ENCODE data around the gene RELN. TPM values are rescaled to one million over a fixed set of nuclear protein-coding genes. Genes with fewer than 3 reads are reported as not detected.
"Not testable (repeated sequence)": the region's sequence is repeated elsewhere in the genome, so short reads cannot be mapped to it uniquely, and the experiment has no call there.

Gene RELN
- total and polyA plus RNA-seq, 9 of the 15 experiments (the other 6 are each of a cell fraction or from before 2014, with no cell fraction given), result 12.9 to 43.2 (median 18.1) TPM

DNA sequence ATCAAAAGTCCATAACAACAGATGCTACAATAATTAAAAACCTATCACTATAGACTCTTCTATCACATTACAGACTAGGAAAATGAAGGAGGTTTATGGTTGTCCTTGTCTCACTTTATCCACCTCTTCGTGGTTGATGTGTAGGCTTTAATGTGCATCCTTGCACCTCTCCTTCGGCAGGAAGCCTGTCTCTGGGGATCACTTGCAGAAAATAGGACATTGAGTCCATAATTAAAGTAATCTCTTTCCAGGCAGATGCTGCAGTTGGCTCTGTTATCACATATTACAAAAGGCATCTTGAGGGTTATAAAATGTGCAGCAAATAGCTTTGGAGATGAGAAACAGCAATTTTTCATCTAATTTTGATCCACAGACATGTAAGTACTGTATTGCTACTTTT is 168.4 kb downstream of the RELN start:
- ChIA-PET CTCF (ENCODE audit: low intra/inter-chr PET ratio) (no interaction called here), POLR2A (interaction anchor here (0.7 to 1.0 kb wide), 2 partner anchors 11 to 1073 kb away, joined by 3 to 6 read pairs; no protein-coding TSS in a partner anchor)
- Histone ChIP-seq H3K9me1 (ENCODE audit: control insufficient read depth, insufficient read depth, low read length) (no peaks in the 10 kb centered on the region), H3K27ac (ENCODE audit: extremely low read depth, low read depth, low read length) (no peak overlapping the region), H3K9me3 (replicated peaks; ENCODE audit: control insufficient read depth, insufficient read depth, low read depth, low read length) (peaks cover 5% of the 10 kb centered on the region; the same call in 1 of the 2 replicates), H3K9ac (ENCODE audit: insufficient read depth in 1 of 2, low read depth in 2 of 2, low read length in 2 of 2) (no peak overlapping the region), H3K36me3 (ENCODE audit: control insufficient read depth, insufficient read depth, low read length) (peaks cover 4% of the 10 kb centered on the region; the same call in 2 of the 3 replicates), H3K4me3 (no peak overlapping the region), H3K27me3 (ENCODE audit: control insufficient read depth in 2 of 2, insufficient read depth in 2 of 2, low read length in 2 of 2) (no peaks in the 10 kb centered on the region), H4K20me1 (replicated peaks; ENCODE audit: control insufficient read depth, insufficient read depth, low read length) (no peaks in the 10 kb centered on the region), H3K4me1 (replicated peaks in 1 of 2; ENCODE audit: control insufficient read depth in 2 of 2, insufficient read depth in 2 of 2, low read length in 2 of 2) (no peaks in the 10 kb centered on the region), H3K79me2 (ENCODE audit: control insufficient read depth, insufficient read depth, low read length) (no peaks in the 10 kb centered on the region), H2AFZ (ENCODE audit: low read depth, low read length) (no peak overlapping the region), H3K4me2 (ENCODE audit: insufficient read depth, low read length) (no peak overlapping the region)
- no peak for DNase-seq (ENCODE audit: extremely low read depth in 1 of 4, low spot score in 3 of 4)
- ATAC-seq, result no peak
- in situ Hi-C loops (cut with MboI) (no loop called here), intact Hi-C loops (cut with micrococcal nuclease) (no loop called here)
- WGBS (ENCODE audit: insufficient coverage, low coverage, missing lambda C conversion rate), result 18% methylated on average over 2 of the region's 2 CpGs
- BruUV-seq (replicated peaks), result no TSS peak
- peak; percentile 44 for FAIRE-seq
- no peak for TF ChIP-seq GABPB2 (CRISPR knock-in tag; conservative IDR thresholded peaks at IDR 0.05)
- no peak for TF ChIP-seq EHMT2 (IDR thresholded peaks at IDR 0.05)
- TF ChIP-seq HDAC3 (IDR thresholded peaks at IDR 0.05; ENCODE audit: borderline replicate concordance, partially characterized antibody), result no peak
- TF ChIP-seq TRIM24 (IDR thresholded peaks at IDR 0.05), result no peak
- no peak for TF ChIP-seq GATAD2A (IDR thresholded peaks at IDR 0.05)
- TF ChIP-seq POLR3G (IDR thresholded peaks at IDR 0.05; ENCODE audit: extremely low read depth, insufficient read length, insufficient replicate concordance), result no peak
- TF ChIP-seq, protein P1, sequence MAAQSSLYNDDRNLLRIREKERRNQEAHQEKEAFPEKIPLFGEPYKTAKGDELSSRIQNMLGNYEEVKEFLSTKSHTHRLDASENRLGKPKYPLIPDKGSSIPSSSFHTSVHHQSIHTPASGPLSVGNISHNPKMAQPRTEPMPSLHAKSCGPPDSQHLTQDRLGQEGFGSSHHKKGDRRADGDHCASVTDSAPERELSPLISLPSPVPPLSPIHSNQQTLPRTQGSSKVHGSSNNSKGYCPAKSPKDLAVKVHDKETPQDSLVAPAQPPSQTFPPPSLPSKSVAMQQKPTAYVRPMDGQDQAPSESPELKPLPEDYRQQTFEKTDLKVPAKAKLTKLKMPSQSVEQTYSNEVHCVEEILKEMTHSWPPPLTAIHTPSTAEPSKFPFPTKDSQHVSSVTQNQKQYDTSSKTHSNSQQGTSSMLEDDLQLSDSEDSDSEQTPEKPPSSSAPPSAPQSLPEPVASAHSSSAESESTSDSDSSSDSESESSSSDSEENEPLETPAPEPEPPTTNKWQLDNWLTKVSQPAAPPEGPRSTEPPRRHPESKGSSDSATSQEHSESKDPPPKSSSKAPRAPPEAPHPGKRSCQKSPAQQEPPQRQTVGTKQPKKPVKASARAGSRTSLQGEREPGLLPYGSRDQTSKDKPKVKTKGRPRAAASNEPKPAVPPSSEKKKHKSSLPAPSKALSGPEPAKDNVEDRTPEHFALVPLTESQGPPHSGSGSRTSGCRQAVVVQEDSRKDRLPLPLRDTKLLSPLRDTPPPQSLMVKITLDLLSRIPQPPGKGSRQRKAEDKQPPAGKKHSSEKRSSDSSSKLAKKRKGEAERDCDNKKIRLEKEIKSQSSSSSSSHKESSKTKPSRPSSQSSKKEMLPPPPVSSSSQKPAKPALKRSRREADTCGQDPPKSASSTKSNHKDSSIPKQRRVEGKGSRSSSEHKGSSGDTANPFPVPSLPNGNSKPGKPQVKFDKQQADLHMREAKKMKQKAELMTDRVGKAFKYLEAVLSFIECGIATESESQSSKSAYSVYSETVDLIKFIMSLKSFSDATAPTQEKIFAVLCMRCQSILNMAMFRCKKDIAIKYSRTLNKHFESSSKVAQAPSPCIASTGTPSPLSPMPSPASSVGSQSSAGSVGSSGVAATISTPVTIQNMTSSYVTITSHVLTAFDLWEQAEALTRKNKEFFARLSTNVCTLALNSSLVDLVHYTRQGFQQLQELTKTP (IDR thresholded peaks at IDR 0.05; ENCODE audit: low read depth in 1 of 2, partially characterized antibody in 2 of 2), result no peak
- TF ChIP-seq ZFP36 (IDR thresholded peaks at IDR 0.05; ENCODE audit: low read depth, low read length, partially characterized antibody), result no peak

DNA sequence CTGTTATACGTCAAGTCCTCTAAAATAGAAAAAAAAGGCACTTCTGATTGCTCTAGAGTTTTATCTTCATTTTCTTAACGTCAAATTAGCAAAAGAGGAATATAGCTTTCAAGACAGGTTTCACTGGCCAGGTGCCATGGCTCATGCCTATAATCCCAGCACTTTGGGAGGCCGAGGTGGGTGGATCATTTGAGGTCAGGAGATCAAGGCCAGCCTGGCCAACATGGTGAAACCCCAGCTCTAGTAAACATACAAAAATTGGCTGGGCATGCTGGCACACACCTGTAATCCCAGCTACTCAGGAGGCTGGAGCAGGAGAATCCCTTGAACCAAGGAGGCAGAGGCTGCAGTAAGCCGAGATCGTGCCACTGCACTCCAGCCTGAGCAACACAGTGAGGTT is 173.5 kb downstream of the RELN start:
- H3K4me1 ChIP-seq (replicated peaks in 1 of 2; ENCODE audit: control insufficient read depth in 2 of 2, insufficient read depth in 2 of 2, low read length in 2 of 2); H3K9ac ChIP-seq (ENCODE audit: insufficient read depth in 1 of 2, low read depth in 2 of 2, low read length in 2 of 2); H4K20me1 ChIP-seq (replicated peaks; ENCODE audit: control insufficient read depth, insufficient read depth, low read length); FAIRE-seq; H3K9me3 ChIP-seq (replicated peaks; ENCODE audit: control insufficient read depth, insufficient read depth, low read depth, low read length); H3K4me3 ChIP-seq; H2AFZ ChIP-seq (ENCODE audit: low read depth, low read length); CTCF ChIA-PET (ENCODE audit: low intra/inter-chr PET ratio); H3K36me3 ChIP-seq (ENCODE audit: control insufficient read depth, insufficient read depth, low read length); H3K79me2 ChIP-seq (ENCODE audit: control insufficient read depth, insufficient read depth, low read length); BruUV-seq (replicated peaks); in situ Hi-C loops (cut with MboI); intact Hi-C loops (cut with micrococcal nuclease); H3K9me1 ChIP-seq (ENCODE audit: control insufficient read depth, insufficient read depth, low read length); ATAC-seq; H3K27ac ChIP-seq (ENCODE audit: extremely low read depth, low read depth, low read length); H3K4me2 ChIP-seq (ENCODE audit: insufficient read depth, low read length); DNase-seq (ENCODE audit: extremely low read depth in 1 of 4, low spot score in 3 of 4); H3K27me3 ChIP-seq (ENCODE audit: control insufficient read depth in 2 of 2, insufficient read depth in 2 of 2, low read length in 2 of 2): not testable (repeated sequence)
- WGBS (ENCODE audit: insufficient coverage, low coverage, missing lambda C conversion rate), result 68% methylated on average over 5 of the region's 5 CpGs
- POLR2A ChIA-PET, result interaction anchor here (0.8 to 1.2 kb wide), 2 partner anchors 8 to 22 kb away, joined by 3 read pairs; no protein-coding TSS in a partner anchor
